ENCODE results near the gene RNASE8.
"Not testable (repeated sequence)": the region's sequence is repeated elsewhere in the genome, so short reads cannot be mapped to it uniquely, and the experiment has no call there.

The RNASE8 gene

DNA sequence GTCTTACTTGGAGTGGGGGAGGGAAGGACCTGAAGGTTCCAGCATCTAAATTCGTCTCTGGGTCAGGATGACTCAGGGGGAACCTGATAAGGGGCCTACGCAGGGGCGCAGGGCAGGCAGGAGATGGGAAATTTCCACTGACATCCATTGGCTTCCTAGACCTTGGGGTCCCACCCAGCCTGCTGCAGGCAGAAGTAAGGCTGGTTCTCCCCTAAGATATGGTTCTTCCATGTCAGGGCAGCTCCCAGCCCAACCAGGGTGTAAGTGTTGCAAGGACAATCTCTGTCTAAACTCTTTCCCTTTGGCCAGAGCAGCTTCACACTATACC lies 30.7 kb upstream of the RNASE8 start:
- peak in 3 of 56 donors; percentile 31 to 44 (median 40) for DNase-seq

DNA sequence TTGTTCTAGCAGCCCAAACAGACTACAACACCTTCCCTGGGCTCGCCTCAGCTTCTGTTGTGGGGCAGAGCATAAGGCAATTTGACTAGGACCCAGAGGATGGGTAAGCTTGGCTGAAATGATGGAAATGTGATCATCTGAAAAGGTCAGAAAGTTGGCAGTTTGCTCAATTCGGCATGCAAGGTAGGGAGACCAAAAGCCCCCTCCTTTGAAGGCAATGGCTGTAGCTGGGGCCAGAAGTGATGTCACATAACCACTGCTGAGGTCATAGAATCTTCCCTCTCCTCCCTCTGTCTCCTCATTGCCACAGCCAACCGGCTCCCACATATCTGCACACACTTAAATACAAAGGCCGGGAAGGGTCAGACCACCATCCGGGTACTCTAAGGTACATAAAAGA lies 27.7 kb upstream of the RNASE8 start, which contains the start of gene TPPP2:
TSS of gene TPPP2 (plus strand) at position 301 of the 400 bp plus-strand sequence. CDS start 365 bp downstream, outside the sequence.
- DNase-seq: no peak

DNA sequence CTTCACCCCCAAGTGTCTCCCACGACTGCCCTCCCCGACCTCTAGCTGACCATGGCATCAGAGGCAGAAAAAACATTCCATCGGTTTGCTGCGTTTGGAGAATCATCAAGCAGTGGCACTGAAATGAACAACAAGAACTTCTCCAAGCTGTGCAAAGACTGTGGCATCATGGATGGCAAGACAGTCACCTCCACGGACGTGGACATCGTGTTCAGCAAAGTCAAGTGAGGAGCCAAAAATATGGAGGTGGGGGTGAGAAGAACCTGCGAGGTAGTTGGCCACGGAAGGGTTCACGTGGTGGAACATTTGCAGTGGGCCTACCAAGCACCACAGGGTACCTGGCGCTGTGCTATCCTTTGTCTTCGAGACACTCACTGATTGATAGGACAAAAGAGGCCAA lies 27.1 kb upstream of the RNASE8 start:
- DNase-seq: no peak

DNA sequence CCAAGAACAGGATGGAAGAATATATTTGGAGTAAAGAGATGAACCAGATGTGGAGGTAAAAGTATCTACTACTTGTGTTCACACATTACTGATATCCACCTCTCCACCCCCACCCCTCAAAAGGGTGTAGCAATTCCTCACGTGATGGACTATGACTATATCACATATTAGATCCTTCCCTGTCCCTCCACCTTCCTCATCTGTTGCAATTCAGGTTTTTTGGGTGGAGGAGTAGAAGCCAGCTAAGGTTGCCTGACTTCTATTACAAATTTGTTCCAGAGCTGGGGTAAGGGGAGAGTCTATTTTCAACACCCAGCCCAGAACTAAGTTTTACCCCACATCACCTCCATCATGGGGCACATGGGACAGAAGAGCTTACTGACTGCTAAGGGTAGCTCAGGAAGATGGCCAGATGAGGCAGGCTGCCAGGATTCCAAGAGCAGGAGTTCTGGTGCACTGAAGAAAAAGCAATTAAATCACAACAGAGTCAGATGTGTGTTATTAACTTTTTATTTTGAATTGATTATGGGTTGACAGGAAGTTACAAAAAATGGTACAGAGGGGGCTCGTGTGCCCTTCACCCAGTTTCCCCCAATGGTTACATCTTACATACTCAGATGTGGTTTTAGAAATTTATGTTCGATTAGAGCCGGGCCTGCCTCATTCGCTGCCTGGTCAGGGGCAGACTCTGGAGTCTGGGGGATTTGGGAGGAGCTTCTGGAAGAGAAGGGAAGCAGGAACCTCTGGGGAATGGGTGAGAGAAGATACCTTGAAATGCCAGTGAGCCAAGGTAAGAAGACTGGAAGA lies 25.1 kb upstream of the RNASE8 start:
- peak in 1 of 56 donors; percentile 9 for DNase-seq

DNA sequence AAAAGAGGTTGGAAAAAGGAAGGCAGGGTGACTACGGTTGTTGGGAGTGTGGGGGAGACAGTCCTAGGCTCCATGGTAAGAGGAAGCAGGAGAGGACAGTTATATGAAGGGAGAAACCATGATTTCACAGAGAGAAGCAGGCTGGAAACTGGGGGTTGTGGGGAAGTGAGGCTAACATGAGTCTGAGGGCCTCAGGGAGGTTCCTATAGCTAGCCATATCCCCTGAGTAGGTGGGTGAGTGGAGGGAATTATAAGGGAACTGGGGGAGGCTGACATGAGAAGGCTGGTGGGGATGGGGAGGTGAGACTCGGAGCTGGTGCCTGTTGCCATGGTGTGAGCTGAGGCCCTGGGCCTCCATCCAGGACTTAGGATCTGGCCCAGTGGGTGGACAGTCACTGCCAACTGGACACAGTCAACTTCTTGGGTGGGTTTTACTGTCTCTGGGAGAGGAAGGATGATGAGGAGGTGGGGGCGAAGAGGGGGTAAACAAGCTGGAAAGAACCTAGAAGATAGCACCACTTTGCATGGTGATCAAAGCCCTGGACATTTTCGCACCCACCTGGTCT lies 24.4 kb upstream of the RNASE8 start:
- DNase-seq: peak in 6 of 56 donors; percentile 10 to 31 (median 12)

DNA sequence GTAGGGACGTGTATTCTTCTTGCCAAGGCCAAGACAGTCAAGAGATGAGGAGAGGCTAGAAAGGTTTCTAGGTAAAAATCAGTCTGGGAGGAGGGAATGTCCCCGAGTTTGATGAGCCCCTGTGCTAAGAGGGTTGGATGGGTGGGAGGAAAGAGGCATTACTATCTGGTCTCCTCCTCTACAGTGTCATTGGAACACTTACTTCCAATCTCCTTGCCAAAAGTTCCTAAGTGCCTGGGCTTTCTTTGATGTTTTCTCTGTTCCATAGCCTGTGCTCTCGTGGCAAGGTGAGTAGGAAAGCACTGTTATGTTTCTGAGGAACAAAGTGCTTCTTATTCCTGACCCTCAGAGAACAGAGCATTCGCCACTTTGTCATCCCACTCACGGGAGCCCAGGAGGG lies 22.9 kb upstream of the RNASE8 start, which contains the start of gene RNASE13:
TSS of gene RNASE13 (minus strand) at position 101 of the 400 bp plus-strand sequence. CDS start 519 bp downstream, outside the sequence.
- DNase-seq: no peak

DNA sequence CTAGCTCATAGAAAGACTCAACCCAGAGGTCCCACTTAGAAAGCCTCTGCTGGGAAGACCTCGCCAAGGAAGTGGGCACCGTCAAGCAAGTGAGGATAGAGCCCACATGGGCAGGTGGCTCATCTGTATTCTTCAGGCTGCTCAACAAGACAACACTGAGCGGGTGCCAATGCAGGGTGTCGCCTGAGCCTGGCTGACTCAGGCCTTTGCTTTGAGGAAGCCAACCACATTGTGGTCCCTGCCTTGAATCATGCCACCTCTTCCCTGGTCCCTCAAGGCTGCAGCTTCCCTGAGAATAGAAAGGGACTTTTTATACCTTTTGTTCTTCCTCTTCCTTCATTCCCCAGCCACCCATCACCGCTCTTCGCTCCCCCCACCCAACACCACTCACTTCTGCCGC lies 20.9 kb upstream of the RNASE8 start:
- peak in 5 of 56 donors; percentile 6 to 24 (median 12) for DNase-seq

DNA sequence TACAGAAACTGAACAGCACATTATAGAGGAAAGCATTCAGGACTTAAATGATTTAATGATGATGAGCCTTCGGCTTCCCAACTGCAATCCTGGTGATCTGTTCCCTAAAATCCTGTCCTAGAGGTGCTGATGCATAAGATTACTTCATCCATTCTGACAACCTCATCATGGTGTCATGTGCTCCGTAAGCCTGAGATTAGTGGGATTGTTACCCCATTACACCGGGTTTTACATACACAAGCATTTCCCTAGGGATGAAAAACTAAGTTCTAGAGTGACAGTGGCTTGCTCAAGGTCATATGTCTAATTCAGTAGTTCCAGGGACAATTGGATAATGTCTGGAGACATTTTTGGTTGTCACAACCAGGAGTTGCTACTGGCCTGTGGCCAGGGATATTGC lies 20.5 kb upstream of the RNASE8 start:
- DNase-seq: no peak

DNA sequence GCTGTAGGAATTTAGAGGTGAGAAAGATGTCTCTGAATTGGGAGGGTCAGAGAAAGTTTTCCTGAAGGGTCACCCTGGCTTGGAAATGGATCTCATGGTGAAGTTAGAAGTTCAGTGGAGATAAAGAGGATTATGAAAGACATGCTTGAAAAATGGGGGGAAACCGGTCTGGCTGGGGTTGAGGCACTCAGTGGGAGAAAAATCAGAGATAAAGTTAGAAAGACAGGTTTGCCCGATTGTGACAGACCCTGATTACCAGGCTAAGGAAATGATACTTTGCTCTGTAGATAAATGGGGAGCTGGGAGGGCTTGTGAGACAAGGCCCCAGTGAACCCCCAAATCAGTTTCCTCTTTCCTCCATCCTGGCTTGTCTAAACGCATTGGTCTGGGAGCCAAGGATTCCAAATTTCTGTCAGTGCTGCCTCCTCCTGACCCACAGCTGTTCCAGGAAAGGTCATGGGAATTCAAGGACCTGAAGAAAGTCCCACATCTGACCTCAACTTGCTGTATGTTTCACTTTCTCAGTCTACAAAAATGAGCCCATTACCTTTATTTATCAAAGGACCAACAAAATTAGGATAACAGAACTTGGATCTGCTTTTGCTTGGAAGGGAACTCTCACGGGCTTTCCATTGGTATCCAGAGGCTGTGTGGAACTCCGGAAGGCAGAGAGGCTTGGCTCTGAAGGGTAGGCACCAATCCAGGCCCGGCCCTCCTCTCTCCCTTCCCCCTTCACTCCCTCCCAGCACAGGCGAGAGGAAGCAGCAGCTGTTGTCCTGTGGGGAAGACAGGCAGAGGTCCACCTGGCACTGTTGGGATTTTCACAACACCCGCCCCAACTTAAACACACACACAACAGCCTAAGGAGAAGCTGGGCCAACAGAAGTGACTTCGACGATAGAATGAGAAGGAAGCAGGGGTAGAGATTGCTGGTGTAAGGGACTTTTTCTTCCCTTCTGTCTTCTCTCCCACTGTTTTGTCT lies 18.9 kb upstream of the RNASE8 start:
- peak in 54 of 56 donors; percentile 21 to 90 (median 73) for DNase-seq

DNA sequence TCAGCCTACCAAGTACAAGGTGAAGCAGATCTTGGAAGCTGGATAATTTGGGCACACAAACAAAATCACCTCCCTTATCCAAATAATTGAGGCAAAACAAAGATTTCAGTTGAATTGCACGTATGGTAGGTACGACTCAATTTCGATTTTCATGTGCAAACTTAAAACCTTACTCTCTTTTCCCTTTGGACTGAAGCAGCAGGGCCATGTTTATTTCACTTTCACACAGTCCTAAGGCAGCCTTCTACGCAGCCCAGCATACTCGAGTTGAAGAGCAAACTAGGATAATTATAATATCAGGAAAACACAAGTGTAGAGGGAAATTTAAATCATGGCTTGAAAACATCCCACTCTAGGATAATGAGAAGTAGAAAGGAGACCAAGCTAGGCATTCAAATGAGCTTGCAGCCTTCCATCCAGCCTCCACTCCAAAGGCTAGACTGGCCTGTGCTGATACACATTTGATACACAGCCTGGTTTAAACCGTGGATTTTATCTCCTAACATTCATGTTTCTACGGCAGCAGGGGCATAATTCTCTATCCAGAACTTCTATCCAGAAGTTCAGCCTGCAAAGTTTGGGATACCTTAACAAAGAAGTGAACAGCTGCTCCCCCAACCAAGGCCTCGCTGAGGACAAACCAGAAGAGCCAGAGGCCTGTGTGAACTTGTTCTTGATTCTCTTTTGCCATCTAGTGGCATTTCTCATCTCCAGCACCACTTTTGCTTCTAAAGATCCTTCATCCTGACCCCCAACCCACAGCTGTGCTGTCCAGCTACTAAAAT lies 17.8 kb upstream of the RNASE8 start:
- peak in 43 of 56 donors; percentile 13 to 77 (median 37) for DNase-seq

DNA sequence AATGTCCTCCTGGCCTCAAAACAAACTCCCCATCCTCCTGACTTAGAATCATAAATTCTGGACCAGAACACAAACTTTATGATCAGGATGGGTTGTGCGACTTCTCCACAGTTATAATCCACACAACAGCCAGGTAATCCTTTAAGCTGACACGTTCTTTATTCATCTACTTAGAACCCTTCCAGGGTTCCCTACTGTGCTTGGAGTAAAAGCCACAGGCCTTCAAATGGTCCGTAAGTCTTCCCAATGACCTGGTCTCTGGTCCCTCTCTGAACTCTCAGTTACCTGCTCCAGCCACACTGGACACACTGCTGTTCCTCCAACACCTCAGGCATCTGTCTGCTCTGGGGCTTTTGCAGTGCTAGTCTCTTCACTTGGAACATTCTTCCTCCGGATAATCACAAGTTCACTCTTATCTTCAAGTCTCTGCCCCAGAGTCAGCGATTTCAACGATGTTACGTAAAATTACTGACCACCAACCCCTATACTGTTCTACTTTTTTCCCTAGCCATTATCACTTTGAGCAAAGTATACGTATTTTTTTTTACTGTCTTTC lies 17.2 kb upstream of the RNASE8 start:
- no peak for DNase-seq

DNA sequence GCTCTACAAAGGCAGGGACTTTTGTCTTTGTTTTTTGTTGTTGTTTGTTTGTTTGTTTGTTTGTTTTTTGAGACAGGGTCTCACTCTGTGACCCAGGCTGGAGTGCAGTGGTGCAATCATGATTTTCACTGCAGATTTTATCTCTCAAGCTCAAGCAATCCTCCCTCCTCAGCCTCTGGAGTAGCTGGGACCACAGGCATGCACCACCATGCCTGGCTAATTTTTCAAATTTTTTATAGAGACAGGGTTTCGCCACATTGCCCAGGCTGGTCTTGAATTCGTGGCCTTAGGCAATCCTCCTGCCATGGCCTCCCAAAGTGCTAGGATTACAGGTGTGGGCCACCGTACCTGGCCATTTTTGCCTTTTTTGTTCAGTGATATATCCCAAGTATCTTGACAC lies 16.7 kb upstream of the RNASE8 start:
- DNase-seq: not testable (repeated sequence)

DNA sequence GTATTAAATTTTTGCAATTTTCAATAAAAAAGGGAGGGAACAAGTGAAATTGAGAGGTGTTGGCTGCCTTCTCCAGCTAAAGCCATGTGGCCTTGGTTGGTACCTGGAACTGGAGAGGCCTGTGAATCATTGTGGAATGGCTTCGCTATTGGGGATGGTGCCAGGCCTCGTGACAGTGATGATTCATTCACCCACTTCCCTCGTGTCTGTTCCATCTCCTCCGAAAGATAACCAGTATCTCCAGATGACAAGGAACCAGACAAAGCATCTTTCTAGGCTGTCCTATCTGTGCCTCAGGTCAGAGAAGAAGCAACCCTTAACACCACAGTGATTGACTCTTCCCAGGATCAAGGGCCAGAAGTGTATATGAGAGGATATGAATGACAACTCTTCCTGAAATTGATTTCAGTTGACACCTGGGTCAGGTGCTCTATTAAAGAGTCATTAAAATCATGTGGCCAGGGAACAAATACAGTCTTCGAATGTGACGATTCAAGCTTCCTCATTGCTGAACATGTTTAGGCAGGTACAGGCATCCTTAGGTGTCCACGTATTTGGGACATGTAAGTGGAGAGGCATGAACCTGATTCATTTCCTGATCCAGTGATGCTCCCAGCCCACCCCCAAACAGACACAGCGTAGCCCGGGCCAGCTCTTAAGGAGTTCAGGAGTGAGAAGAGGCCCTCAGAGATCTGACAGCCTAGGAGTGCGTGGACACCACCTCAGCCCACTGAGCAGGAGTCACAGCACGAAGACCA lies 15.8 kb upstream of the RNASE8 start, which contains the start of gene RNASE7:
TSS of gene RNASE7 (plus strand) at position 687 of the 758 bp plus-strand sequence. CDS start 631 bp downstream, outside the sequence.
- DNase-seq: peak in 1 of 56 donors; percentile 35

DNA sequence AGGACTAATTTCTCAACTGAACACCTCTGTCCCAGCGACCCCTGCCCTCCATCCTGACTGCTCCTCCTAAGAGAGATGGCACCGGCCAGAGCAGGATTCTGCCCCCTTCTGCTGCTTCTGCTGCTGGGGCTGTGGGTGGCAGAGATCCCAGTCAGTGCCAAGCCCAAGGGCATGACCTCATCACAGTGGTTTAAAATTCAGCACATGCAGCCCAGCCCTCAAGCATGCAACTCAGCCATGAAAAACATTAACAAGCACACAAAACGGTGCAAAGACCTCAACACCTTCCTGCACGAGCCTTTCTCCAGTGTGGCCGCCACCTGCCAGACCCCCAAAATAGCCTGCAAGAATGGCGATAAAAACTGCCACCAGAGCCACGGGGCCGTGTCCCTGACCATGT lies 14.7 kb upstream of the RNASE8 start:
- DNase-seq: peak in 46 of 56 donors; percentile 8 to 75 (median 44)

DNA sequence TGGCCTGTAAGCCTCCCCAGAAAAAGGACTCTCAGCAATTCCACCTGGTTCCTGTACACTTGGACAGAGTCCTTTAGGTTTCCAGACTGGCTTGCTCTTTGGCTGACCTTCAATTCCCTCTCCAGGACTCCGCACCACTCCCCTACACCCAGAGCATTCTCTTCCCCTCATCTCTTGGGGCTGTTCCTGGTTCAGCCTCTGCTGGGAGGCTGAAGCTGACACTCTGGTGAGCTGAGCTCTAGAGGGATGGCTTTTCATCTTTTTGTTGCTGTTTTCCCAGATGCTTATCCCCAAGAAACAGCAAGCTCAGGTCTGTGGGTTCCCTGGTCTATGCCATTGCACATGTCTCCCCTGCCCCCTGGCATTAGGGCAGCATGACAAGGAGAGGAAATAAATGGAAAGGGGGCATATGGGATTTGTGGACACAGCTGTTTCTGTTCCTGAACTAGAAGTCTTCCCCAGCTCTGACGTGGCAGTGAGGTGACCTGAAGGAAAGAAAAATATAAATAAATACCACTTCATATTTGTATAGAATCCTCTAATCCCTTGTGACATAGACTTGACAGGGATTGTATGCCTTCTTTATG lies 14.1 kb upstream of the RNASE8 start:
- no peak for DNase-seq

DNA sequence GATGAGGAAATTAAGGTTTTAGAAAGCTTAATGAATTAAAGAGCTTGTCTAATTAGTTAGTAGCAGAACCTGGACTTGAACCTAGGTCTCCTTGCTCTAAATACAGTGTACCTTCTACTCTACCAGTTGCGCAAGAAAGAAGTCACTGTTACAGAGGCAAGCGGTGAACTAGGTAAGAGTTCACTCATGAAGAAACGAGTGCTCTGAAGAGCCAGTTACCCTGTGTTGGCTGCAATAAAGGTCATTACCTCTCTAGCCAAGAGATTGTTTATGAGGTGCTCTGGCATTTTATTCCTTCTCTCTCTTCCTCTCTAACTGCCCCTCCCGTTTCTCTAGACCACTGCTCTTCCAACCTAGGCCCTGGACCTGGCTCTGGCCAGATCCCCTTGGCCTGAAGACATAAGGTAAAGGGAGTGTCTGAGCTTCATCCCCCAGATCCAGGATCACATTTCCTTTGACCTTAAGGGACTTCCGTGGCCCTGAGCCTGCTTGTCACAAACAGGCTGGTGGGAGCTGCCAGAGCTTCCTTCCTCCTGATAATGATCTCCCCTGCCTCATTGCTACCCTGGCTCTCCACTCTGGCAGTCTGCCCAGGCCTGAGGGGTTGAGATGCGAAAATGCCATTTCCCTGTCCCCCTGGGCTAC lies 13.5 kb upstream of the RNASE8 start:
- no peak for DNase-seq

DNA sequence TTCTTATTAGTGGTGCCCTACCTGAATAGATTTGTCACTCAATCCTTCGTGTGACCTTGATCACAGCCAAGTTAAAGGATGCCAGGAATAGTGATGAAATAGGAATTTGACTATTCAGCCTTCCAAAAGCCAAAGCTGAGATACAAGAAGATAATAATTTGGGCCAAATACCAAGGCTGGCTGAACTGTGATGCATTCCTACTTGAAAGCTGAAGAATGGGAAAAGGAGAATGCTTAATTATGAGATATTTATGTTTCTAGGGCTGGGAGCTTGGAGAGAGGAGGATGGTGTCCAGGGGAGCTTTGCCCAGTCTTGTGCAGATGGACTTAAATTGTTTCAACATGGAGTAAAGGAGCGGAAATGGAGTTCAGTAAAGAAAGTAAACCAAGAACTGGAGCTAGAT lies 10.2 kb upstream of the RNASE8 start:
- DNase-seq: no peak

DNA sequence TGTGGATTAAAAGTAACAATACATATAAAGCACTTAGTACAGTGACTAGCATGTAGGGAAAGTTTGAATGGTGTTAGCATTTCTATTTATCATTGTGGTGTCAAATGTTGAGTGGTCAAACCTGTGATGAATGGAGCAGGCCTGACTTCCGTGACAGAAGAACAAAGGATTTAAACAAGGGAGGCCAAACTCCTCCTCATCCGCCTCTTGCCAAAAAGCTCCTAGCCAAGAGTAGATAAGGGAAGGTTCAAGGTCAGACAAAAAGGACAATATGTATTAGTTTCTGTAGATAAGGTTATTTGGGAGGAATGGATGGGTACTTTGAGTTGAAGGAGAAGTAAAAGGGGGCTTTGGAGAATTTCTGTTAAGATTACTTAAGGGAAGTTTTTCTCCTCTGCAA lies 9.0 kb upstream of the RNASE8 start:
- no peak for DNase-seq

DNA sequence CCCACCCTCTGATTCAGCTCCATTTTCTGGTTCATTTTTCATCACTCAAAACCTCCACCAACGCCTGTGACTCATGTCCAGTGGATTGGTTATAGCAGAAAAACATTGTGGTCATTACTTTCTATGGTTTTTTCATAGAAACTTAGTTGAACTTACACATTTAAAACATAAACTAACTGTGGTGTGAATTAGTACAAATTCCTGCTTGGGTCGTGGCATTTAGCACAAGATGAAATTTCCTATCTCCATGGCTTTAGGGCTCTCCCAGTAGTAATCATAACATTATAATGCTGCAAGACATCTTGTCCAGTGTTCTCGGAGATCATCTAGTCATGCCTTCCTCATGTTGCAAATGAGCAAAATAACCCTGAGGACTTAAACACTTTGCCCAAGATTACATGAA lies 8.3 kb upstream of the RNASE8 start:
- no peak for DNase-seq

Data from amygdala (tissue), 56 donors.